K562 (cell line): ENCODE data around the gene ZNF778. TPM values are rescaled to one million over a fixed set of nuclear protein-coding genes. Genes with fewer than 3 reads are reported as not detected.

Source experiments
- ATAC-seq: fragments of 200-7000 bp; cut with Tn5 transposase; 3 replicates; pipeline ENCODE4 v1.9.1; 2020; ENCODE audit warnings: moderate library complexity
- BruUV-seq: library from RNA; stranded (reverse); fragments of 400-500 nt; replicated peaks from 2 replicates; lab custom pipeline; 2021; lab: Mats Ljungman, UMichigan
- CTCF ChIA-PET: fragments of 300-600 bp; formaldehyde crosslinking; extraction: SDS; loops from one replicate; lab custom pipeline; 2021; ENCODE audit warnings: low intra/inter-chr PET ratio; lab: Yijun Ruan, JAX
- POLR2A ChIA-PET: fragments of 300-600, 350-650 bp; sonication (Branson Sonifier 250); formaldehyde crosslinking; extraction: SDS; loops from one replicate; lab custom pipeline; 2021; ENCODE audit warnings: antibody characterized with exemption, inconsistent platforms; lab: Yijun Ruan, JAX
- DNase-seq, 4 experiments: peaks; one replicate each; pipeline versions ENCODE4 v3.0.0 to v3.0.0-alpha.2; 2011 to 2018; ENCODE audit warnings: low spot score in 3 of 4, mixed read lengths in 3 of 4; ENCODE audit errors: extremely low read depth in 1 of 4
- FAIRE-seq: peaks from 2 replicates; lab custom pipeline; 2011; peaks lifted over from hg19 to GRCh38; lab: Jason Lieb, UNC
- H2AFZ ChIP-seq: 2 replicates; pipeline ENCODE4 v1.6.0; 2011; ENCODE audit warnings: low read depth, low read length, control low read depth, inconsistent platforms
- H3K27ac ChIP-seq: fragments of 200-600 bp; 3 replicates; pipeline ENCODE4 v1.8.0; 2011; ENCODE audit warnings: low read depth, mild to moderate bottlenecking, control low read depth, inconsistent platforms, low read length, moderate library complexity, mixed read lengths; ENCODE audit errors: extremely low read depth
- H3K27me3 ChIP-seq, 2 experiments: fragments of 300-600 bp in 1 of 2; 2 replicates in 1 of 2; 3 replicates in 1 of 2; pipeline versions ENCODE4 v1.6.0 to v1.8.0; 2011; ENCODE audit warnings: inconsistent platforms in 2 of 2, low read length in 2 of 2, mild to moderate bottlenecking in 1 of 2, mixed read lengths in 1 of 2, moderate library complexity in 1 of 2; ENCODE audit not compliant: control insufficient read depth in 2 of 2, insufficient read depth in 2 of 2
- H3K36me3 ChIP-seq: fragments of 300-600 bp; 3 replicates; pipeline ENCODE4 v1.8.0; 2011; ENCODE audit warnings: mild to moderate bottlenecking, low read length, inconsistent platforms; ENCODE audit not compliant: control insufficient read depth, insufficient read depth
- H3K4me1 ChIP-seq, 2 experiments: fragments of 200-600 bp in 1 of 2; replicated peaks in 1 of 2; 2 replicates in 1 of 2; 3 replicates in 1 of 2; pipeline versions ENCODE4 v1.5.1 to v1.8.0; 2011; ENCODE audit warnings: inconsistent platforms in 2 of 2, low read length in 2 of 2, mild to moderate bottlenecking in 1 of 2, mixed read lengths in 1 of 2, moderate library complexity in 1 of 2; ENCODE audit not compliant: control insufficient read depth in 2 of 2, insufficient read depth in 2 of 2
- H3K4me2 ChIP-seq: 2 replicates; pipeline ENCODE4 v1.6.1; 2011; ENCODE audit warnings: low read length, control low read depth, inconsistent platforms, mixed read lengths; ENCODE audit not compliant: insufficient read depth
- H3K4me3 ChIP-seq: fragments of 200-600 bp; sonication (generic), shearing (Covaris generic); 2 replicates; pipeline ENCODE4 v1.5.1; 2016; ENCODE audit warnings: control low read depth, inconsistent platforms
- H3K79me2 ChIP-seq: fragments of 200-600 bp; 3 replicates; pipeline ENCODE4 v1.8.0; 2011; ENCODE audit warnings: low read length, inconsistent platforms; ENCODE audit not compliant: control insufficient read depth, insufficient read depth
- H3K9ac ChIP-seq, 2 experiments: 2 replicates each; pipeline versions ENCODE4 v1.6.0 to v1.6.1; 2011; ENCODE audit warnings: low read depth in 2 of 2, low read length in 2 of 2, control low read depth in 1 of 2, inconsistent platforms in 1 of 2, mild to moderate bottlenecking in 1 of 2, mixed read lengths in 1 of 2; ENCODE audit not compliant: insufficient read depth in 1 of 2
- H3K9me1 ChIP-seq: one replicate; pipeline ENCODE4 v1.6.0; 2011; ENCODE audit warnings: inconsistent platforms, mild to moderate bottlenecking, low read length, moderate library complexity; ENCODE audit not compliant: control insufficient read depth, insufficient read depth
- H3K9me3 ChIP-seq: replicated peaks from 2 replicates; pipeline ENCODE4 v1.5.1; 2011; ENCODE audit warnings: low read depth, low read length, inconsistent platforms; ENCODE audit not compliant: control insufficient read depth, insufficient read depth
- H4K20me1 ChIP-seq: replicated peaks from 2 replicates; pipeline ENCODE4 v1.6.1; 2011; ENCODE audit warnings: low read length, inconsistent platforms, mixed read lengths; ENCODE audit not compliant: control insufficient read depth, insufficient read depth
- MTA2 ChIP-seq: fragments of 450-650 bp; IDR thresholded peaks from 2 replicates; pipeline ENCODE4 v1.6.1; 2016; ENCODE audit warnings: low read depth
- RAD21 ChIP-seq, 2 experiments: fragments of 250-450 bp in 1 of 2; fragments of 450-650 bp in 1 of 2; sonication (Bioruptor Pico) in 1 of 2; formaldehyde crosslinking in 1 of 2; IDR thresholded peaks in 1 of 2; conservative IDR thresholded peaks in 1 of 2; 2 replicates each; pipeline versions ENCODE4 v1.4.0 to v1.8.0; 2020 to 2022; ENCODE audit warnings: mild to moderate bottlenecking in 2 of 2, moderate library complexity in 1 of 2
- RBM34 ChIP-seq: fragments of 200-400 bp; formaldehyde crosslinking; IDR thresholded peaks from 2 replicates; pipeline ENCODE4 v1.6.1; 2018; ENCODE audit warnings: low read length, borderline replicate concordance; ENCODE audit not compliant: insufficient read depth
- RFX5 ChIP-seq: IDR thresholded peaks from 2 replicates; pipeline ENCODE4 v1.6.1; 2011; ENCODE audit warnings: low read depth, mild to moderate bottlenecking, improper control_type of control experiment, low read length
- SNRNP70 ChIP-seq: fragments of 200-400 bp; formaldehyde crosslinking; optimal IDR thresholded peaks from 2 replicates; pipeline ENCODE3; 2017; ENCODE audit warnings: low read depth, low read length
- TBL1XR1 ChIP-seq, 2 experiments: IDR thresholded peaks; 2 replicates each; pipeline ENCODE4 v1.6.1; 2012; ENCODE audit warnings: improper control_type of control experiment in 2 of 2, low read length in 2 of 2, mild to moderate bottlenecking in 1 of 2
- ZNF316 ChIP-seq: fragments of 450-650 bp; IDR thresholded peaks from 2 replicates; pipeline ENCODE4 v1.6.1; 2016
- ZNF324 ChIP-seq: fragments of 250-450 bp; sonication (Bioruptor Pico); IDR thresholded peaks from 2 replicates; pipeline ENCODE4 v1.4.0; 2020; ENCODE audit warnings: mild to moderate bottlenecking
- WGBS: fragments of 100-300 bp; shearing (Covaris generic); methylation state at CpG from one replicate; pipeline ENCODE4 v1.1.6; 2016; ENCODE audit warnings: low coverage, mixed read lengths; ENCODE audit not compliant: insufficient coverage; ENCODE audit errors: missing lambda C conversion rate; 5-methylcytosine and 5-hydroxymethylcytosine counted together
- in situ Hi-C: fragments of 300-500 bp; cut with MboI; formaldehyde crosslinking; loops from 4 replicates; pipeline ENCODE4 v1.15.0; 2018; ENCODE audit warnings: inconsistent platforms, mixed read lengths
- intact Hi-C: fragments of 100-400 bp; cut with micrococcal nuclease; formaldehyde crosslinking; loops from 2 replicates; pipeline ENCODE4 v1.14.2; 2022
- polyA plus RNA-seq, 8 experiments: library from polyadenylated mRNA; depleted of rRNA in 4 of 8; stranded (reverse) in 5 of 8; unstranded in 3 of 8; fragments of >200 nt; fragmentation: Nextera tagmentation in 2 of 8; fragmentation: Illumina TruSeq in 1 of 8; extraction: Ambion mirVana in 2 of 8; extraction: Trizol in 1 of 8; gene quantifications; 2 replicates each; pipeline versions ENCODE4 v1.2.1 to v1.2.3, GENCODE V29; 2011 to 2014; ENCODE audit warnings: inconsistent platforms in 1 of 8, missing spikeins in 1 of 8
- total RNA-seq, 7 experiments: library from RNA; depleted of rRNA in 6 of 7; stranded (reverse); fragments of >200 nt in 6 of 7; fragmentation: Illumina TruSeq in 2 of 7; extraction: Trizol in 2 of 7; gene quantifications; 2 replicates each; pipeline versions ENCODE4 v1.2.1 to v1.2.3, GENCODE V29; 2011 to 2021; ENCODE audit warnings: low replicate concordance in 1 of 7
- TF ChIP-seq, protein P1 (sequence below), 2 experiments: fragments of 450-650 bp in 1 of 2; sonication (generic) in 1 of 2; formaldehyde crosslinking; conservative IDR thresholded peaks; 2 replicates each; pipeline versions ENCODE4 v1.4.0 to v1.8.1; 2020 to 2022; ENCODE audit warnings: mild to moderate bottlenecking in 1 of 2, missing genetic modification reagents in 1 of 2
- TF ChIP-seq, protein P2 (sequence below), 2 experiments: fragments of 450-650 bp; IDR thresholded peaks; 2 replicates each; pipeline ENCODE4 v1.6.1; 2018; ENCODE audit warnings: mild to moderate bottlenecking in 2 of 2, low read depth in 1 of 2; ENCODE audit not compliant: partially characterized antibody in 2 of 2
- TF ChIP-seq, protein P3 (sequence below): fragments of 450-650 bp; IDR thresholded peaks from 2 replicates; pipeline ENCODE4 v1.6.1; 2018; ENCODE audit not compliant: partially characterized antibody
- TF ChIP-seq, protein P4 (sequence below): fragments of 450-650 bp; formaldehyde crosslinking; IDR thresholded peaks from 2 replicates; pipeline ENCODE4 v1.4.0; 2020; ENCODE audit warnings: mild to moderate bottlenecking, moderate library complexity

ZNF778 gene
- total and polyA plus RNA-seq, 9 of the 15 experiments (the other 6 are each of a cell fraction or from before 2014, with no cell fraction given): 0.70 to 60.6 (median 7.5) TPM

DNA sequence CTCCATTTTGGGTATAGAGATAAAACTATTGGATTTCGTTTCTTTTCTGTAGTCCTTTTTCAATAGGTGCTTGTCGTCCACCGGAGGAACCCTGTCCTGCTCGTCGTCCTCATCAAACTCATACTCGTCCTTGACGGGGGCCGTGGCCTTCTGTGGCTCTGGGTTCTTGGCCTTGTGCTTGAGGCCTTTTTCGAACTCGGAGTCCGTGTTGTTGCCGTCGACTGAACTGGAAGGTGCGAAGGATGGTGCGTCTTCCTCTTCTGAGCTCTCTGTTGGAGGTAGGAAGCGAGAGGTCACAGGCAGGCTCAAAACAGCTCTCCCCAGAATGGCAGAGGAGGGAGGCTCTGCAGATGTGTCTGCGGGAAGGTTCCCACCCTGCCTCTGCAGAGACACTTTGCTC, 67.9 kb downstream of the ZNF778 start:
- 94% methylated on average over 17 of the region's 17 CpGs for WGBS
- Histone ChIP-seq H3K4me1 (peaks cover 0 to 17% of the 10 kb centered on the region in 2 experiments; a peak in 1 of 5 replicates), H2AFZ (no peak overlapping the region), H3K9me1 (no peaks in the 10 kb centered on the region), H3K9me3 (peaks cover 16% of the 10 kb centered on the region), H3K9ac (no peak overlapping the region), H3K36me3 (peaks cover 89% of the 10 kb centered on the region), H3K27me3 (no peaks in the 10 kb centered on the region), H3K4me3 (no peak overlapping the region), H4K20me1 (no peaks in the 10 kb centered on the region), H3K79me2 (peaks cover 13% of the 10 kb centered on the region), H3K4me2 (no peak overlapping the region), H3K27ac (no peak overlapping the region)
- ATAC-seq (no peak), DNase-seq (no peak), FAIRE-seq (no peak)
- intact Hi-C loops: no loop called here
- ChIA-PET CTCF (no interaction called here), POLR2A (interaction anchor here (1.5 kb wide), 1 partner anchor 9 kb away, joined by 4 read pairs; no protein-coding TSS in a partner anchor)
- no TSS peak for BruUV-seq
- in situ Hi-C loops: no loop called here
- no peak for TF ChIP-seq RAD21 (CRISPR knock-in tag; conservative IDR thresholded peaks at IDR 0.05 in 1 of 2, IDR thresholded peaks at IDR 0.05 in 1 of 2)
- TF ChIP-seq, protein P1, sequence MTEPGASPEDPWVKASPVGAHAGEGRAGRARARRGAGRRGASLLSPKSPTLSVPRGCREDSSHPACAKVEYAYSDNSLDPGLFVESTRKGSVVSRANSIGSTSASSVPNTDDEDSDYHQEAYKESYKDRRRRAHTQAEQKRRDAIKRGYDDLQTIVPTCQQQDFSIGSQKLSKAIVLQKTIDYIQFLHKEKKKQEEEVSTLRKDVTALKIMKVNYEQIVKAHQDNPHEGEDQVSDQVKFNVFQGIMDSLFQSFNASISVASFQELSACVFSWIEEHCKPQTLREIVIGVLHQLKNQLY (CRISPR knock-in tag; conservative IDR thresholded peaks at IDR 0.05): no peak
- TF ChIP-seq, protein P2, sequence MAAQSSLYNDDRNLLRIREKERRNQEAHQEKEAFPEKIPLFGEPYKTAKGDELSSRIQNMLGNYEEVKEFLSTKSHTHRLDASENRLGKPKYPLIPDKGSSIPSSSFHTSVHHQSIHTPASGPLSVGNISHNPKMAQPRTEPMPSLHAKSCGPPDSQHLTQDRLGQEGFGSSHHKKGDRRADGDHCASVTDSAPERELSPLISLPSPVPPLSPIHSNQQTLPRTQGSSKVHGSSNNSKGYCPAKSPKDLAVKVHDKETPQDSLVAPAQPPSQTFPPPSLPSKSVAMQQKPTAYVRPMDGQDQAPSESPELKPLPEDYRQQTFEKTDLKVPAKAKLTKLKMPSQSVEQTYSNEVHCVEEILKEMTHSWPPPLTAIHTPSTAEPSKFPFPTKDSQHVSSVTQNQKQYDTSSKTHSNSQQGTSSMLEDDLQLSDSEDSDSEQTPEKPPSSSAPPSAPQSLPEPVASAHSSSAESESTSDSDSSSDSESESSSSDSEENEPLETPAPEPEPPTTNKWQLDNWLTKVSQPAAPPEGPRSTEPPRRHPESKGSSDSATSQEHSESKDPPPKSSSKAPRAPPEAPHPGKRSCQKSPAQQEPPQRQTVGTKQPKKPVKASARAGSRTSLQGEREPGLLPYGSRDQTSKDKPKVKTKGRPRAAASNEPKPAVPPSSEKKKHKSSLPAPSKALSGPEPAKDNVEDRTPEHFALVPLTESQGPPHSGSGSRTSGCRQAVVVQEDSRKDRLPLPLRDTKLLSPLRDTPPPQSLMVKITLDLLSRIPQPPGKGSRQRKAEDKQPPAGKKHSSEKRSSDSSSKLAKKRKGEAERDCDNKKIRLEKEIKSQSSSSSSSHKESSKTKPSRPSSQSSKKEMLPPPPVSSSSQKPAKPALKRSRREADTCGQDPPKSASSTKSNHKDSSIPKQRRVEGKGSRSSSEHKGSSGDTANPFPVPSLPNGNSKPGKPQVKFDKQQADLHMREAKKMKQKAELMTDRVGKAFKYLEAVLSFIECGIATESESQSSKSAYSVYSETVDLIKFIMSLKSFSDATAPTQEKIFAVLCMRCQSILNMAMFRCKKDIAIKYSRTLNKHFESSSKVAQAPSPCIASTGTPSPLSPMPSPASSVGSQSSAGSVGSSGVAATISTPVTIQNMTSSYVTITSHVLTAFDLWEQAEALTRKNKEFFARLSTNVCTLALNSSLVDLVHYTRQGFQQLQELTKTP (IDR thresholded peaks at IDR 0.05; ENCODE audit: low read depth in 1 of 2, partially characterized antibody in 2 of 2): no peak
- TF ChIP-seq, protein P3, sequence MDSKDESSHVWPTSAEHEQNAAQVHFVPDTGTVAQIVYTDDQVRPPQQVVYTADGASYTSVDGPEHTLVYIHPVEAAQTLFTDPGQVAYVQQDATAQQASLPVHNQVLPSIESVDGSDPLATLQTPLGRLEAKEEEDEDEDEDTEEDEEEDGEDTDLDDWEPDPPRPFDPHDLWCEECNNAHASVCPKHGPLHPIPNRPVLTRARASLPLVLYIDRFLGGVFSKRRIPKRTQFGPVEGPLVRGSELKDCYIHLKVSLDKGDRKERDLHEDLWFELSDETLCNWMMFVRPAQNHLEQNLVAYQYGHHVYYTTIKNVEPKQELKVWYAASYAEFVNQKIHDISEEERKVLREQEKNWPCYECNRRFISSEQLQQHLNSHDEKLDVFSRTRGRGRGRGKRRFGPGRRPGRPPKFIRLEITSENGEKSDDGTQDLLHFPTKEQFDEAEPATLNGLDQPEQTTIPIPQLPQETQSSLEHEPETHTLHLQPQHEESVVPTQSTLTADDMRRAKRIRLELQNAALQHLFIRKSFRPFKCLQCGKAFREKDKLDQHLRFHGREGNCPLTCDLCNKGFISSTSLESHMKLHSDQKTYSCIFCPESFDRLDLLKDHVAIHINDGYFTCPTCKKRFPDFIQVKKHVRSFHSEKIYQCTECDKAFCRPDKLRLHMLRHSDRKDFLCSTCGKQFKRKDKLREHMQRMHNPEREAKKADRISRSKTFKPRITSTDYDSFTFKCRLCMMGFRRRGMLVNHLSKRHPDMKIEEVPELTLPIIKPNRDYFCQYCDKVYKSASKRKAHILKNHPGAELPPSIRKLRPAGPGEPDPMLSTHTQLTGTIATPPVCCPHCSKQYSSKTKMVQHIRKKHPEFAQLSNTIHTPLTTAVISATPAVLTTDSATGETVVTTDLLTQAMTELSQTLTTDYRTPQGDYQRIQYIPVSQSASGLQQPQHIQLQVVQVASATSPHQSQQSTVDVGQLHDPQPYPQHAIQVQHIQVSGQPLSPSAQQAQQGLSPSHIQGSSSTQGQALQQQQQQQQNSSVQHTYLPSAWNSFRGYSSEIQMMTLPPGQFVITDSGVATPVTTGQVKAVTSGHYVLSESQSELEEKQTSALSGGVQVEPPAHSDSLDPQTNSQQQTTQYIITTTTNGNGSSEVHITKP: no peak
- no peak for TF ChIP-seq TBL1XR1 (IDR thresholded peaks at IDR 0.05; ENCODE audit: low read length in 2 of 2)
- TF ChIP-seq ZNF316: no peak
- TF ChIP-seq RFX5: no peak
- no peak for TF ChIP-seq MTA2
- no peak for TF ChIP-seq SNRNP70
- TF ChIP-seq ZNF324: no peak
- TF ChIP-seq RBM34: no peak
- TF ChIP-seq, protein P4, sequence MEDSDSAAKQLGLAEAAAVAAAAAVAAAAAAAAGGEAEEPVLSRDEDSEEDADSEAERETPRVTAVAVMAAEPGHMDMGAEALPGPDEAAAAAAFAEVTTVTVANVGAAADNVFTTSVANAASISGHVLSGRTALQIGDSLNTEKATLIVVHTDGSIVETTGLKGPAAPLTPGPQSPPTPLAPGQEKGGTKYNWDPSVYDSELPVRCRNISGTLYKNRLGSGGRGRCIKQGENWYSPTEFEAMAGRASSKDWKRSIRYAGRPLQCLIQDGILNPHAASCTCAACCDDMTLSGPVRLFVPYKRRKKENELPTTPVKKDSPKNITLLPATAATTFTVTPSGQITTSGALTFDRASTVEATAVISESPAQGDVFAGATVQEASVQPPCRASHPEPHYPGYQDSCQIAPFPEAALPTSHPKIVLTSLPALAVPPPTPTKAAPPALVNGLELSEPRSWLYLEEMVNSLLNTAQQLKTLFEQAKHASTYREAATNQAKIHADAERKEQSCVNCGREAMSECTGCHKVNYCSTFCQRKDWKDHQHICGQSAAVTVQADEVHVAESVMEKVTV (CRISPR knock-in tag): no peak
